KMS-11 (cell line): Measurements from ENCODE around the gene SLC19A1.
"Not testable (repeated sequence)": the region's sequence is repeated elsewhere in the genome, so short reads cannot be mapped to it uniquely, and the experiment has no call there.

ENCODE experiments used
- H2AFZ ChIP-seq: fragments of 200-600 bp; sonication (generic); 2 replicates; pipeline ENCODE4 v1.6.1; 2016; ENCODE audit warnings: antibody characterized with exemption, mixed run types, low read depth
- H3K27ac ChIP-seq: fragments of 200-600 bp; sonication (generic); 2 replicates; pipeline ENCODE4 v1.6.1; 2016; ENCODE audit warnings: mild to moderate bottlenecking, mixed run types
- H3K27me3 ChIP-seq: fragments of 200-600 bp; sonication (generic); 2 replicates; pipeline ENCODE4 v1.6.1; 2017; ENCODE audit warnings: mild to moderate bottlenecking, low read depth, mixed run types, moderate library complexity; ENCODE audit not compliant: insufficient read depth
- H3K36me3 ChIP-seq: fragments of 200-600 bp; sonication (generic); 2 replicates; pipeline ENCODE4 v1.6.1; 2017; ENCODE audit warnings: mild to moderate bottlenecking, mixed run types; ENCODE audit not compliant: insufficient read depth
- H3K4me1 ChIP-seq: fragments of 200-600 bp; sonication (generic); 2 replicates; pipeline ENCODE4 v1.6.1; 2016; ENCODE audit warnings: mild to moderate bottlenecking, low read depth, mixed run types; ENCODE audit not compliant: poor library complexity, severe bottlenecking
- H3K4me2 ChIP-seq: fragments of 200-600 bp; sonication (generic); 2 replicates; pipeline ENCODE4 v1.7.0; 2016; ENCODE audit warnings: mild to moderate bottlenecking, mixed run types
- H3K4me3 ChIP-seq: fragments of 200-600 bp; sonication (generic); IDR thresholded peaks from 2 replicates; pipeline ENCODE4 v1.6.1; 2017; ENCODE audit warnings: low read depth, low read length, mixed read lengths; ENCODE audit not compliant: insufficient read depth
- H3K79me2 ChIP-seq: fragments of 200-600 bp; sonication (generic); 2 replicates; pipeline ENCODE4 v1.6.1; 2016; ENCODE audit warnings: low read depth, mixed run types; ENCODE audit not compliant: insufficient read depth
- H3K9ac ChIP-seq: fragments of 200-600 bp; sonication (generic); 2 replicates; pipeline ENCODE4 v1.6.1; 2016; ENCODE audit warnings: mild to moderate bottlenecking, mixed run types
- H4K20me1 ChIP-seq: fragments of 200-600 bp; sonication (generic); 2 replicates; pipeline ENCODE4 v1.6.1; 2016; ENCODE audit warnings: mild to moderate bottlenecking, mixed run types; ENCODE audit not compliant: insufficient read depth
- TF ChIP-seq, protein P1 (sequence below): fragments of 200-600 bp; sonication (generic); conservative IDR thresholded peaks from 2 replicates; pipeline ENCODE4 v1.6.1; 2017; ENCODE audit warnings: low read depth, mild to moderate bottlenecking, antibody characterized with exemption, low read length, moderate library complexity, mixed read lengths

Gene SLC19A1

DNA sequence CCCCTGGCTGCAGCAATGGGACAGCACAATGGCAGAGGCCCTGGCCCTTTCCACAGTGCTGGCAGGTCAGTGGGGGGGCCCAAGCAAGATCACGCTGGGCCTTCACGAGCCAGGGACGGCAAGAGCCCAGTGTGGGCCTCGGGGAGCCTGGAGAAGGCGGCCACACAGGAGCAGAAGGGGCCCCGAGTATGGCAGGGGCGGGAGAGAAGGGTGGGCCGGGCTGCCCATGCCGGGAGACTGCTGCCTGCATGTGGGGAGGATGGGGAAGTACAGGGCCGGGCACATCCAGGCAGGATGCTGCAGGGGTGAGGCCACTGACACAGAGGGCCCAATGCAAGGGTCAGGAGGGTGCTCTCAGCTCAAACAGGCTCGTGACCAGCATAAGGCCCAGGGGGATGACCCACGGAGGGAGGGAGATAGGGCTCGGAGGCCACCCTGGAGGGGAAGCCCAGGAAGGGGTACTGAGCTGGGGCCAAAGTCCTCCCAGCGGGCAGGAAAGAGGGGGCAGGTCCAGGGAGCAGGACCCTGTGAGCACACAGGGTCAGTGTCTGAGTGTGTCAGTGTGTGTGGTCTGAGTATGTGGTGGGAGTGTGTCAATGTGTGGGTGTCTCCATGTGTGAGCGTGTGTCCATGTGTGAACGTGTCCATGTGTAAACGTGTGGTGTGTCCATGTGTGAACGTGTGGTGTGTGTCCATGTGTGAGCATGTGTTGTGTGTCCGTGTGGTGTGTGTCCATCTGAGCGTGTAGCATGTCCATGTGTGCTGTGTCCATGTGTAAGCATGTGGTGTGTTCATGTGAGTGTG is 13.1 kb downstream of the SLC19A1 start:
- Histone ChIP-seq H3K79me2 (no peaks in the 10 kb centered on the region; the same call in 1 of the 2 replicates), H3K4me1 (no peaks in the 10 kb centered on the region), H3K4me2 (no peak overlapping the region), H2AFZ (no peak overlapping the region), H3K27ac (no peak overlapping the region), H3K9ac (no peak overlapping the region), H3K27me3 (no peaks in the 10 kb centered on the region), H4K20me1 (no peaks in the 10 kb centered on the region), H3K4me3 (no peak overlapping the region), H3K36me3 (peaks cover 6% of the 10 kb centered on the region; the same call in 1 of the 2 replicates)
- TF ChIP-seq, protein P1, sequence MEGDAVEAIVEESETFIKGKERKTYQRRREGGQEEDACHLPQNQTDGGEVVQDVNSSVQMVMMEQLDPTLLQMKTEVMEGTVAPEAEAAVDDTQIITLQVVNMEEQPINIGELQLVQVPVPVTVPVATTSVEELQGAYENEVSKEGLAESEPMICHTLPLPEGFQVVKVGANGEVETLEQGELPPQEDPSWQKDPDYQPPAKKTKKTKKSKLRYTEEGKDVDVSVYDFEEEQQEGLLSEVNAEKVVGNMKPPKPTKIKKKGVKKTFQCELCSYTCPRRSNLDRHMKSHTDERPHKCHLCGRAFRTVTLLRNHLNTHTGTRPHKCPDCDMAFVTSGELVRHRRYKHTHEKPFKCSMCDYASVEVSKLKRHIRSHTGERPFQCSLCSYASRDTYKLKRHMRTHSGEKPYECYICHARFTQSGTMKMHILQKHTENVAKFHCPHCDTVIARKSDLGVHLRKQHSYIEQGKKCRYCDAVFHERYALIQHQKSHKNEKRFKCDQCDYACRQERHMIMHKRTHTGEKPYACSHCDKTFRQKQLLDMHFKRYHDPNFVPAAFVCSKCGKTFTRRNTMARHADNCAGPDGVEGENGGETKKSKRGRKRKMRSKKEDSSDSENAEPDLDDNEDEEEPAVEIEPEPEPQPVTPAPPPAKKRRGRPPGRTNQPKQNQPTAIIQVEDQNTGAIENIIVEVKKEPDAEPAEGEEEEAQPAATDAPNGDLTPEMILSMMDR: no peak

DNA sequence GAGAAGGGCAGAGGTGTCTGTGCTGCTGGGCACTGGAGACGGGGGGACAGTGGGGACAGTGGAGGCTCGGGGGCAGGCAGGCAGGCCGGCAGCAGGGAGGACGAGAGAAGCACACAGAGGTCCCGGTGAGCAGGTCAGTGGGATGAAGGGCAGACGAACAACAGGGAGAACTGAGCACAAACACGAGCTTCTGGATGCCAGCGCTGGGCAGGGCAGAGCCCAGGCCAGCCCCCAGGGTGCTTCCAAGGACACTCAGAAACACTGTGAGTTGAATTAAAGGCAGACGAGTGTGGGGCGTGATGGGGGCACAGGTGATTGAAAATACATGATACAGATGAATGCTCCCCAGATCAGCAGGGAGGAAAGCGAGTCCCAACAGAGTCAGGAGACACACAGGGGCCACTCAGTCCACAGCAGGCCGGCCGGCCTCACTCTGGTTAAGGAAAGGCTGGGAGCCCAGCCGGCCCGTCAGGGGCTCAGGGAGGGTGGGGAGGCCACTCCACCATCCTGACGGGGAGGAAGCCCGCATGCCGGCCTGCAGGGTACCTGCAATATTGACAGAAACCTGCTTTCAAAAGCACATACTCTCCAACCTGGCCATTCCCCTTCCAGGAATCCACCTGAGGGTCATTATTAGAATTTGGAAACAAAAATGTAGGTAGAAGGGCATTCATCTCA is 14.1 kb downstream of the SLC19A1 start:
- H4K20me1 ChIP-seq: no peaks in the 10 kb centered on the region
- H3K27ac ChIP-seq: no peak overlapping the region
- TF ChIP-seq, protein P1: no peak
- no peak overlapping the region for H3K9ac ChIP-seq
- H2AFZ ChIP-seq: no peak overlapping the region
- no peak overlapping the region for H3K4me2 ChIP-seq
- H3K4me3 ChIP-seq: no peak overlapping the region
- no peaks in the 10 kb centered on the region for H3K4me1 ChIP-seq
- H3K36me3 ChIP-seq: peaks cover 6% of the 10 kb centered on the region; the same call in 1 of the 2 replicates
- H3K79me2 ChIP-seq: no peaks in the 10 kb centered on the region
- H3K27me3 ChIP-seq: no peaks in the 10 kb centered on the region

DNA sequence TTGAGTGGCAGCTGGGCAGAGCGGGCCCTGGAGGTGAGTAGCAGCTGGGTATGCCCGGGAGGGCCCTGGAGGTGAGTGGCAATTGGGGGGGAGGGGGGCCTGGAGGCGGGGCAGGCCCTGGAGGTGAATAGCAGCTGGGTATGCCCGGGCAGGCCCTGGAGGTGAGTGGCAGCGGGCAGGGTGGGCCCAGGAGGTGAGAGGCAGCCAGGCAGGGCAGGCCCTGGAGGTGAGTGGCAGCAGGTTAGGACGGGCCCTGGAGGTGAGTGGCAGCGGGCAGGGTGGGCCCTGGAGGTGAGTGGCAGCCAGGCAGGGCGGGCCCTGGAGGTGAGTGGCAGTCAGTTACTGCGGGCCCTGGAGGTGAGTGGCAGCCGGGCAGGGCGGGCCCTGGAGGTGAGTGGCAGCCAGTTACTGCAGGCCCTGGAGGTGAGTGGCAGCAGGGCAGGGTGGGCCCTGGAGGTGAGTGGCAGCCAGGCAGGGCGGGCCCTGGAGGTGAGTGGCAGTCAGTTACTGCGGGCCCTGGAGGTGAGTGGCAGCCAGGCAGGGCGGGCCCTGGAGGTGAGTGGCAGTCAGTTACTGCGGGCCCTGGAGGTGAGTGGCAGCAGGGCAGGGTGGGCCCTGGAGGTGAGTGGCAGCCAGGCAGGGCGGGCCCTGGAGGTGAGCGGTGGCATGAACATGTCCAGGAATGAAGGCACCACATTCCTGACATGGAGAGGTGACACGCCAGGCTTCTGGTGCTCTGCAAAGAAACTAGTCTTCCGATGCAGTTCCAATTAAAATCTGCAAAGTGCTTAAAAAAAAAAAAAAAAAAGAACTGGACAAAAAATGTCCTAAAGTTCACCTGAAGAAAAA is 14.9 kb downstream of the SLC19A1 start:
- not testable (repeated sequence) for H3K4me1 ChIP-seq, H3K36me3 ChIP-seq, H3K27me3 ChIP-seq, H3K79me2 ChIP-seq, H3K4me3 ChIP-seq, H3K4me2 ChIP-seq, H4K20me1 ChIP-seq, H3K27ac ChIP-seq, H2AFZ ChIP-seq, H3K9ac ChIP-seq

DNA sequence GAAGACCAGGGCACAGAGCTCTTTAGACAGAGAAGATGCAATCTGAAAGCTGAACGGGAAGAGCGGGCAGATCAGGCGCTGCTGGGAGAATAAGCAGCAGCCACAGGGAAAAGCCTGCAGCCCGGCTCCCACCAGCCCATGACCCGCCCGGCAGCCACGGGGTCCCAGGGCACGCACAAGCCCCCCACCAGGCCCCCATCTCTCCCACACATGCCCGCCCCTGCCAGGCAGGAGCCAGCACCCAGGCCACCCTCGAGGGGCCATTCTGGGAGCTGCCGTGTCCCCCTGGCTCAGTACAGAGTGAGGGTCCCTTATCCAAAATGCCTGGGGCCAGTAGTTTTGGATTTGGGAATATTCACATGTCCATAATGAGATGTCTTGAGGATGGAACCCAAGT is 16.3 kb downstream of the SLC19A1 start:
- Histone ChIP-seq H3K4me2 (no peak overlapping the region), H4K20me1 (no peaks in the 10 kb centered on the region), H3K9ac (no peak overlapping the region), H3K79me2 (no peaks in the 10 kb centered on the region), H3K4me3 (no peak overlapping the region), H3K4me1 (no peaks in the 10 kb centered on the region), H2AFZ (no peak overlapping the region), H3K27ac (no peak overlapping the region), H3K36me3 (0 out of 2 replicates have a peak, but pooled peaks cover 4% of the 10 kb centered on the region), H3K27me3 (no peaks in the 10 kb centered on the region)
- TF ChIP-seq, protein P1: no peak
